AG10803 (cell line): ENCODE results near the gene RPTOR.

Experiments used
- DNase-seq: peaks from one replicate; pipeline ENCODE4 v3.0.0; 2010; ENCODE audit warnings: low read depth
- H3K4me3 ChIP-seq: 2 replicates; pipeline ENCODE4 v1.5.1; 2011; ENCODE audit warnings: mild to moderate bottlenecking, low read length, control low read depth
- CTCF ChIP-seq: conservative IDR thresholded peaks from 2 replicates; pipeline ENCODE4 v1.5.1; 2011; ENCODE audit warnings: mild to moderate bottlenecking, low read length, control low read depth, inconsistent platforms

Gene RPTOR

GRCh38 chr17:80876950-80877728 is 332.5 kb downstream of the RPTOR start:
- no peak for DNase-seq
- no peak overlapping the region for H3K4me3 ChIP-seq
- no peak for TF ChIP-seq CTCF

GRCh38 chr17:80877729-80878303 is 333.2 kb downstream of the RPTOR start:
- H3K4me3 ChIP-seq = no peak overlapping the region
- no peak for TF ChIP-seq CTCF

GRCh38 chr17:80878876-80879722 is 334.5 kb downstream of the RPTOR start:
- H3K4me3 ChIP-seq = no peak overlapping the region
- no peak for TF ChIP-seq CTCF
- DNase-seq = no peak

More at GRCh38 chr17:80877729-80878303, 333.2 kb downstream of the RPTOR start:
- DNase-seq = no peak

- TF ChIP-seq CTCF = no peak
- DNase-seq = no peak
- H3K4me3 ChIP-seq = no peak overlapping the region
Measured at GRCh38 chr17:80879723-80880647, 335.3 kb downstream of the RPTOR start.

- no peak for DNase-seq
- TF ChIP-seq CTCF = no peak
- no peak overlapping the region for H3K4me3 ChIP-seq
Measured at GRCh38 chr17:80880648-80880985, 336.0 kb downstream of the RPTOR start.

- DNase-seq = no peak
- H3K4me3 ChIP-seq = no peak overlapping the region
- no peak for TF ChIP-seq CTCF
Measured at GRCh38 chr17:80881306-80881705, 336.7 kb downstream of the RPTOR start.
